SK-MEL-5 (cell line): Measurements from ENCODE around the gene SYNE1. TPM values are rescaled to one million over a fixed set of nuclear protein-coding genes. Genes with fewer than 3 reads are reported as not detected.

Experiments
- DNase-seq: peaks from one replicate; pipeline ENCODE4 v3.0.0-alpha.2; 2016; ENCODE audit warnings: low read depth, low spot score
- in situ Hi-C: cut with HindIII; loops from 2 replicates; pipeline ENCODE4 v1.10.0; 2016; ENCODE audit warnings: low sequenced_read_pairs, high pct_unique_total_duplicates, low pct_unique_long_range_greater_than_20kb
- total RNA-seq: library from RNA; depleted of rRNA; stranded (reverse); fragments of >200 nt; shearing (Covaris generic); gene quantifications from 2 replicates; pipeline ENCODE4 v1.2.3, GENCODE V29; 2014

The SYNE1 gene
- total RNA-seq, 1 experiment from 2014 or later = 25.5 TPM

DNA sequence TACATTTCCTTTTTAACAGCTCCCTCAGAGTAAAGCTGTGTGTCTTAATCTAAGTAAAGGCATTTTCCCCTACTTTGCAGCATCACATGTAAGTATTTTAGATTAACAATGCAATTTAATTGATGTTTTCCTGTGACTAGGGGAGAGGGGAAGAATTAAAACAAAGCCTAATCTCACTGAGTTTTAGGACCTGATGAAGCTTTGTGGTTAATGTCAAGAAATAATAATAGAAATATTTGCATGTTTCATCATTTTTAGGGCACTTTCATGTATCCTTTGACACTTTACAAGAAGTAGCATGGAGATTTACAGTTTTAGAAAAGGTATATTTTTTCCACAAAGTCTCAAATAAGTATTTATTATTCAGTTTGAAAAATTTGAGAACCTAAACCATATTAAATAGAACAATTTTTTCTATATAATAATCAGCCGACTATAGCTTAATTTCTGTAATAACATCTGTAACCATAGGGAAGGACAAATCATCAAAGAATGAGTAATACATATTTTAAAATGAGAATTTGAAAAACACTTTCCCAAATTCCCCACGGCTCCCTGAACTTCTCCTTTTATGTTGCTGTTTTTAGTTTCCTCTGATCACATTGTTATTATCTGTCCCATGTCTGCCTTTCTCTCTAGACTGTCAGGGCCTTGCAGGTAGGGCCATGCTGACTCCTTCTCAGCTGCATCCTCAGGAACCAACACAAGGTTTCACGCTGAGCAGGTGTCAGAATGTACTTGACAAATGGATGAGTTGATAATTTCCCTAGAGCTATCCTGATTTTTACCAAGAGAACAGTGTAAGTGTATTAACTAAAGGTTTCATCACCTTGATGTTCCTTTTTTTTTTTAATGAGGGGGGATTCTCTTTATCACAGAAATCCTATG is 338.1 kb downstream of the SYNE1 start:
- in situ Hi-C loops = no loop called here
- DNase-seq = no peak

DNA sequence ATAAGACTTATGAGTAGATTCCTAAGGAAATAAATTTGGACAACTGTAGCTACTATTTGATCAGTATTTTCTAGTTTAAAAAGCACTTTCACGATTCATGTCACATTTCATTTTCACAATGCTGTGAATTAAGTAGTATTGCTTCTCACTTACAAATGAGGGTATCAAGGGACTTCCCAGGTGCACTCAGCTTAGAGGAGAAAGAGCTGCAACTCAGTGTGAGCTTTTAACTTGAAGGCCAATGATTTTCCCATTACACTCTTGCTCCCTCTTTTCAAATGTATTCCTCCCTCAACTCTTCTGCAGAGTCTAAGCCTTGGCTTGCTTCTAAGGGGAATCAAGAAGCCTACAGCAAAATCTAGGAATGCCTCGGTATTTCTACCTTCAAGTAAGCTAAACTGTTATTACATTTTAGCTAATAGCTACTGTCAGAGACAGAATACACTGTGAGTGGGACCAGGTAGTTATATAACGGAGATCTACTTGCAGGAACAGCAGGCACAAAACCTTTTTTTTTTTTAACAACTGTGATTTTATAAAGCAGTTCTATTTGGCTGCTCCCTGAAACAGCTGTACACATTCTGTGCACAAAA is 339.0 kb downstream of the SYNE1 start:
- in situ Hi-C loops = no loop called here

DNA sequence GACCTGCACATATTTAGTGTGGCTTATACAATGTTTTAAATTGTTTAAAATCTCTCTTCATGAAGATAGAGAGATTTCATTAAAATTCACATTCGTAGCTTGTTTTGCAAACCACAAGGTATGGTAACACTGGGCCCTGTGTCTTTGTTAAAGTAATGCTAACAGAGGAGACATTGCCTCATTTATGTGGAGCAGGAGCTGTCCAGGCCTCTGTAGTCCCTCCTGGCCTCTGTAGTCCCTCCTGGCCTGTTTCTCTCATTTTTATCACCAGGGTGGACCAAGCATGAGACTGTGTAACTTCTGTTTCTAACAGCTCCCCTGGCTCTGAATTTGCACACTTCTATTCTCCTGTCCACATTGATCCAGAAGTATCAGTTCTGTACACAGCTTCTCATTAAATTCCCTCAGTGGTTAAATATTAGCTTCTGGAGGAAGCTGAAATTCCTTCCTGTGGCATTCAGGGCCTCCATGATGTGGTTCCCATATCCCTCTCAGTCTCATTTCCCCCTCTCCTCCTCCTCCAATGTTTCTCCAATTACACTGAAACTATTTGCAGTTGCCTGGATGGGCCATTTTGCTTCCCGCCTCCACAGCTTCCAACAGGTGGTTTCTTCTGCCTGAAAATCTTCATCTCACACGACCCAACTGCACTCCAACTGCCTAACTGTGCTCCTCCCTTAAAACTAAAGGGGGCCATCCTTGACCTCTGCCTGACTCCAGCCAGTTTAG is 340.4 kb downstream of the SYNE1 start:
- in situ Hi-C loops = no loop called here
- no peak for DNase-seq

More for the DNA sequence above, 339.0 kb downstream of the SYNE1 start:
- DNase-seq = no peak

DNA sequence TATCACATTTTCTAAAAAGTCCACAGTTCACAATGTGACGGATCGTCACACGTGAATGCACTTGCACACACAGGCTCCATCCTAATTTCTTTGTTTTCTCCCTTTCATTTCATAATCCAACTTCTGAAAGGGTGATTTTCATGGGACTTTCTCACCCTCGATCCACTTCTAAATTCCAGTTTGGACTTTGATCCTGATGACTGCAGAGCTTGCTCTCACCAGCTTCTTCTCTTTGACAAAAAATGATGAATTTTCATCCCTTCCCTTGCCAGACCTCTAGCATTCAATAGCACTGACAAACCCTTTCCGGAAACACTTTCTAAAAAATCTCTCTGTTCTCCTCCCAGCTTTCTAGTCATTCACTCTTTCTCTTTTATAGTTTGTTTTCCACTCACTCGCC is 341.2 kb downstream of the SYNE1 start:
- in situ Hi-C loops = no loop called here

DNA sequence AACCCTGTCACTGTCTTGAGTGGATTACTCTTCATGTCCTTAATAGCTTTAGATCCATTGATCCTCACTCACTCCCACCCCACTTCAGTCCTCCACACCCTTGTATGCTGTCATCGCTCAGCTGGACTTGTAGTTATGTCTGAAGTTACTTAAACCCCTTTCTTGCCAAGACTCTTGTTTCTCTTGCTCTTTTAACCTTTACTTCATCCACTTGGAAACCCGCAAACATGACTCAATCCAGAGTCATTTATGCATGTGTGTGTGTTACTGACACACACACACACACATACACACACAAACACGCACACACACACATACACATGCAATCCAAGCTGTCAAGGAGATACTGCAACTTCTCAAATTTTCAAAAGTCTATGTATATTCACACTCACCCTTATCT is 341.8 kb downstream of the SYNE1 start:
- no peak for DNase-seq

More for the DNA sequence above, 341.2 kb downstream of the SYNE1 start:
- DNase-seq = no peak

DNA sequence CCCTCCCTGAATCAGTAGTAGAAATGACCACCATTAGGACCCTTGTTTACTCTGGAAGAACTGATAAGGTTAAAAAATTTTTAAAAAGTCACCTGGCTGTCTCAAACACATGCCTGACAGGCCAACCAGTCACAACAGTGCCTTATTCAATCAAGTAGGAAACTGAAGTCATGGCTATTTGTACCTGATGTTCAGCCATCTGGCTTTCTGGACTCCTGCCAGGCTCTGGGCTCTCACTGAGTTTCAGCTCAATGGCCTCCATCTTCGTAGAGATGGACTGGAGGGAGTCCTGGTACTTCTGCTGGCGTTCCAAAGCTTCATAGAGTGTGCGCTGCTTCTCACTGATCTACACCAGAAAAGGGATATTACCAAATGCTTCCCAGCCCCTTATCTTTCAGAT is 343.8 kb downstream of the SYNE1 start:
- in situ Hi-C loops = no loop called here
- no peak for DNase-seq

More for the DNA sequence above, 341.8 kb downstream of the SYNE1 start:
- in situ Hi-C loops = no loop called here

DNA sequence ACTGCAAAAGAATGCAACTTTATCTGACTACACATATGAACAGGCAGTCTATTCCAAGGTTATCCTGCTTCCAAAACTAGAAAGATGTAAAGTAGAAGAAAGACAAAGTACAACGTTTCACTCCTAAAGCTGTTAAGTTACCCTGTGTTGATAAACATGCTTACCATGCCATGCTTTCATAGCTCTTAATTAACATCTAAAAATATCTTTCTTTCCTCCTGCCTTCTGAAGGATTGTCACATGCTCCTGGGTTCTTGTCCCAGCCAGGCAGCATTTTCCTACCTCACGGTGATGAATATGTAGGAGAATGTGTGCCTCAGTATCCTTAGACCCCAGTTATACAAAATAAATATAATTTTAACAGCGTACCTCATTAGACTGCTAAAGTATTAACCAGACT is 344.6 kb downstream of the SYNE1 start:
- in situ Hi-C loops = no loop called here
- no peak for DNase-seq

DNA sequence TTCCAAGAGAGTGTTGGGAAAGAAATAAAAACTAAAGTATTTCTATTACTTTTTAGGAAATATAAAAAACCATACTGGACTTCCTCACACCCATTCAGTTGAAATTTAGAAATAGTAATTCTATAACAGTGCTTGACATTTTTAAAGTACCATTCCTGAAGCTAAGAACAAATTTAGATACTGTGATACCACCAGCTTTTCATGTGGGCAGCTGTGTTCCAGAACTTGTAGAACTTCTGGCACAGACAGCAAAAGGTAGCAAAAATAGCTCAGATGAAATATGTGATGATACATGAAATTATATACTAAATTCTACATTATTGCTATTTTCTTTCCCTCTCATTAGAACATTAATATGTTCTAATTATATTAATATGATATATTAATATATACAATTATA is 346.5 kb downstream of the SYNE1 start:
- DNase-seq = no peak
- in situ Hi-C loops = no loop called here

DNA sequence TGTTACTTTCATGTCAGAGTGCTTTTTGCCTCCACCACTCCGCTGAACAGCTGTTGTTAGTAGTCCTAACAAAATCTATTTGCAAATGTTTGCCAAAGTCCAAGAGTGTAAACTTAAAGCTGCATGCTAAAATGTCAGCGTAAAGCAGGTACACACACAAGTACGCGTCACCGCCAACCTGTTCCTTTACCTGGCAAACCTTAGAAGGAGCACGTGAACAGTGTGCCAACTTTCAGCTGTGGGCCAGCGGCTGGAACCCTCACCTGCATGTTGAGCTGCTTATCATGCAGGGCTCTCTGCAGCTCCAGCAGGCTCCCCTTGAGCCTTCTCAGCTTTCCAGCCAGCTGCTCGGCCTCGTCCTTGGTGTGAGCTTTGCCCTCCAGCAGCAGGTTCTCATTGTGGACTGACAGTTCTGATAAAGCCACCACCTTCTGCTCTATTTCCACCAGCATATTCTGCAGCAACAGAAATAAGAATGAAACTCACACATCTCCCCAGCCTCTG is 359.3 kb downstream of the SYNE1 start:
- no peak for DNase-seq
- in situ Hi-C loops = no loop called here

DNA sequence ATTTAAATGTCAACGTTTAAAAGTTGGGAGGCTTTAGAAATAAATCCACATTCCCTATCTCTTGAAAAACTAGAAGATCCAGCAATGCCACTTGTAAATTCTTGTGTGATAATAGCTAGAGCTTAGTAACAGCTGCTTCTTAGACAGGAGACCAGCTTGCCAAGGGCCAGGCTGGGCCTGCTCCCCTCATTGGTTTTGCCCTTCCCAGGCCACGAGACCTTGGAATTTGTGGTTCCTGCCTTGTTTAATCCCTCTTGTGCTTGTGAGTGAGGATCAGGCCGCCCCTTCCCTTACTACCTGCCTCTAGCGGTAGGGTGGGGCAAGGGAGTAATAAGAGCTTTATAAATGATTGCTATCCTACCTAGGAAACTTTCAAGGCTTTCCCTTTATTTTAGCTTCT is 363.5 kb downstream of the SYNE1 start:
- in situ Hi-C loops = no loop called here
- peak; percentile 41 for DNase-seq

DNA sequence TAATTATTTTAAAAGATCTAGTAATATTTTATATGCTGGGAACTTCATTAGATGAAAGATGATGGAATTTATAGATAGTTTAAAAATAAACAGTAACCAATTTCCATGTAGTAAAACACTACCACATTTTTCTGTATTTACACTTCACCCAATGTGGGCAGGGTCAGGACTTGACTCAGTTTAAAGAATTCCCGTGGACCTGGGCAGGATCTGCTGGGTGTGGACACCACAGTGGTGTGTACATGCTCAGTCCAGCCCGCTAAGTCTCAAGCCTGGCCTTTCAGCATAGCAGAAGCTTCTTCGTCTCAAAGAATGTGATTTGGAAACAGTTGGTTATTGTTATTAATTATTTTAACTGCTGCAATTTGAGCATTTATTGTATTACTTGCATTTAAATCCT is 364.2 kb downstream of the SYNE1 start:
- no peak for DNase-seq

DNA sequence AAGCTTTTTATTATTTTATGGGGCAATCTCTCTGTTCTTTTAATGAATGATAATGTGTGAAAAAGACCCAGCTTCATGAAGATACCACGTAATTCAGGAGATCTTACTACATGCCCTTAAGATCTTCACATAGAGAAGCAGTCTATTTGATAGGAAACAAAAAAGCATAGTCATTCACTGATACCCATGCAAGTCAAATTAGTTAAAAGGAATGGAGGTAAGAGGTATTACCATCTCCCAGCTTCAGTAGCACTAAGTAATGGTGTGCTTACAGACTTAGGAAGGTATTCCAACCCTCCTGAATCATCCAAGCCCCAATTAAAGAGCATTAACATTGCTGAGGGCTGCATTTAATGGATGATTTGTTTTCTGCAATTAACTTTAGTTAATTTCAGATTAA is 364.7 kb downstream of the SYNE1 start:
- in situ Hi-C loops = no loop called here
- DNase-seq = no peak

More for the DNA sequence above, 364.2 kb downstream of the SYNE1 start:
- in situ Hi-C loops = no loop called here

DNA sequence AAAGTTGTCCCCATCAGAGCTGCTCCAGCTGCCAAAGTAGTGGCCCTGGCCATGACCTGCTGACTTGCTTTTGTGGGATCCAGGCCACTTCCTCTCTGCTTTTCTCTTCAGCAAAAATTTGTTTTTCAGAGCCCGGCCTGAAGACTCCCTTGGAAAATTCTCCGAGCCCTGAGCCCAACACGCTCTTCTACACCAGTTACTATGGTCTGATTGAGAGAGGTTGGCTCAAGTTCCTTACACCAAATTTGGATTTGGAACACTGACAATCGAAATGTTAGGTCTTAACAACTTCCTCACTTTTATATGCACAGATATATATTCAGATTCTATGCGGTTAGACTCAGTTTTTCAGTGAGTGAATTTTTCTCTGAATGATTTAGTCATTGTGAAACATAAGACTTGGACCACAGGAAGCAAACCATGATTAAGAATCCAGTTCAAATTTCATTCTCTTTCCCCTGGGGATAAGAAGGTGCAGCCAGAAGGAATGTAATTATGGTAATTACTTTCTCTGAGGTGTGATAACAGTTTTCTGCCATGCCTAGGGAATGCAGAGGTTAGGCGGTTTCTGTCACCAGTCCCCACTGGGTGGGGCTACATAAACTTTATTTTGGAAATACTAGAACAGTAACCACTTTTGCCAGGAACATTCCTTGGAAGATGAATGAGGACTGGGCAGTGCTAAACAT is 365.2 kb downstream of the SYNE1 start:
- DNase-seq = peak; percentile 0
- in situ Hi-C loops = no loop called here

DNA sequence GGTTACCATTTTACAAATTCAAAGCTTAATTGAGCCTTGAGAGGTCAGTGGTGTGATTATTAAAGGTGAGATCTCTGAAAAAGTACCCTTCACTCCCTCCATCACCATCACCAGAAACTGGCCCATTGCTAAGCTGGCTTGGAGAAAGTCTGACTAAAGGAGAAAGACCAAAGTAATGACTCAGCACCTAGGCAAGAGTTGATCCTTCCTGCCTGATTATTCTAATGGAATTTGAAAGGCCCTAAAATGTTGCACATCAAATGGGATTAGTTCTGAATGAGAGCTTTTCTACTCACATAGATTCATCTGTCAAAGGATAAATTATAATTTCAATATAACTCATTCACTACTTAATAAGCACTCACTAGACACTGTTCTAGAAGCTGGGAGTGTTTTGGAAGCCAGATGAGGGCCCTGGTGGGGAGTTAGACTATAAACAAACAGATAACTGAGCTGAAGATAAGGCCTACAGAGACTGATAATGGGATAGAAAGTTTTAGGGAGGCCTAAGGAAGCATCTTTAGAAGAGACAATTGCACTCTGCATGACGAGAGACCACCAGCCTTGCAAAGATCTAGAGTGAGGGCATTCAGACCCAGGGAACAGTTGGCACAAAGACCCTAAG is 366.7 kb downstream of the SYNE1 start:
- no peak for DNase-seq
- in situ Hi-C loops = no loop called here

DNA sequence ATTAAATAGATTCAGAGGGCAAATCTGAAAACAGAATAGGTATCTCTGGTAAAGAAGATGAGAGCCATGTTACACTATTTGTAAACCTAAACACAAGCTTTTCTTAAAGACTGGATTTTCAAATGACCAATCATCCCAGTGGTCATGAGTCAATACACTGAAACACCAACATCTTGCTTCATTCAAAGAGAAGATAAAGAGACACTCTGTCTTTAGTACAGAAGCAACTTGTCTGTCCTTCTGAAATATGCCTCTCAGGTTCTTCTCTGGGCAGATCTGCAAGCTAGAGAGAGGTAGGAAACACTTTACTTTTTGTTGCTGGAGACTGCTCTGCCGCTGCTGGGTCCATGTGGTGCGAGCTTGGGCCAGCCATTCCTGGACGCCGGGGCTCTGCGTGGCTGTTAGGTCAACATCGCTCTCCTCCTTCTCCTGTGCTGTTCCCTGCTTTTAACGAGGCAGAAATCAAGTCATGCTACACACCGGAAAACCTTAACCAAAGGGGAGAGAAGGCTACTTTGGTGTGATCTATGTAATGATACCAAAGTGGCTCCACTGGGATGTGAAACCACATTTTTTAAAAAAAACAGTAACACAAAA is 368.2 kb downstream of the SYNE1 start:
- in situ Hi-C loops = no loop called here
- peak; percentile 85 for DNase-seq

DNA sequence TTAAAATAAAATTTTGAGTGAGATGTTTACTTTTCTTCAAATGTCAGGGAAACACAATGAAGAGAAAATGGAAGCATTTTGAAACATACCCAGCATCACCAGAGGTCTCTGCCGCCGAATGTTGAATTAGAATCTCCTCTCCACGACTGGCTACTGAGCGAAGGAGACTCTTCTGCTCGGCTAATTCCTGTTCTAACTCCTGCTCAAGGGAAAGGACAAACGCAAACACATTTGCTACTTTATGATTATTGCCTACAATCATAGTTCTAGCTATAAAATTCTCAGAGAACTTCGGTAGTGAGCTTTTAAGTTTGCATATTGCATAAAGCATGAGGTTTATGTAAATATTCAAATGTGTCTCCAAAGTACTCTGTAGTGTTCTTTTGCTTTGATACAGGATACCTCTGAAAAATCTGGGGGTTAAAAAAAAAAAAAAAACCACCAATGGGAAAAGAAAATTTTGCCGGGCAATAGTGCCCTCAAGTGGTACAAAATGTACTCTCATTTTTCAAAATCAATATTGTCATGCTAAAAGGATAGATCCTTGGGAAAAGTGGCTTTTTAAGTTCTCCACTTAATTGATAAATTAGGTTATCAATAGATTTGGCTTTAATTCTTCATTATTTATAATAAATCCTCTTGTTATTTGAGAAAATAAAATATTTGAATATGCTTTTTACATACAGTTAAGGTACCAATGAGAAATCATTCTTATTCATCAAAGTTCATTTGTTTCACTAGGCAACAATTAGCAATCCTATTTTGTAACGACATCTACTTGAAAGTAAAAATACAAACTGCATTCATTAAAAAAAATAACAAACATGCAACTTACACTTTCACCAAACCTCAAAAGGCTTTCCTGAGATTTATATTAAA is 369.0 kb downstream of the SYNE1 start:
- in situ Hi-C loops = no loop called here
- peak; percentile 63 for DNase-seq
